ENCODE measurements around the gene FRS2.

DNA sequence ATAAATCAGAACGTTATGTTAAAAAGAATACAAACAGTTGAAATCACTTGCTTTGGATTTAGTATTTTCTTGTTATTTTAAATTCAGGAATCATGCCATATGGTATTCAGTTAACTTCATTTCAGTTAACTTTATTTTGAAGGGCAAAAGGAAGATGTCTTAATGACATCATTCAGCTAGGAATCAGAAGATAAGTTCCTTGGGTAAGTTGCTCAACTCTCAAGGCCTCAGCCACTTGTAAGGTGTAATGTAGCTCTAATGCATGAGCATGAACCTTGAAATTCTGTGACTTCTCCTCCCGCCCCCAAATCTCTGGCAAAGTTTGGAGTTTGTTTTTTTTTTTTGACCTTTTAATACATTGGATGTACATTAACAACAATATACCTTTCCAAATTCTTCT is 42.6 kb downstream of the FRS2 start:
- TF ChIP-seq, protein P1, sequence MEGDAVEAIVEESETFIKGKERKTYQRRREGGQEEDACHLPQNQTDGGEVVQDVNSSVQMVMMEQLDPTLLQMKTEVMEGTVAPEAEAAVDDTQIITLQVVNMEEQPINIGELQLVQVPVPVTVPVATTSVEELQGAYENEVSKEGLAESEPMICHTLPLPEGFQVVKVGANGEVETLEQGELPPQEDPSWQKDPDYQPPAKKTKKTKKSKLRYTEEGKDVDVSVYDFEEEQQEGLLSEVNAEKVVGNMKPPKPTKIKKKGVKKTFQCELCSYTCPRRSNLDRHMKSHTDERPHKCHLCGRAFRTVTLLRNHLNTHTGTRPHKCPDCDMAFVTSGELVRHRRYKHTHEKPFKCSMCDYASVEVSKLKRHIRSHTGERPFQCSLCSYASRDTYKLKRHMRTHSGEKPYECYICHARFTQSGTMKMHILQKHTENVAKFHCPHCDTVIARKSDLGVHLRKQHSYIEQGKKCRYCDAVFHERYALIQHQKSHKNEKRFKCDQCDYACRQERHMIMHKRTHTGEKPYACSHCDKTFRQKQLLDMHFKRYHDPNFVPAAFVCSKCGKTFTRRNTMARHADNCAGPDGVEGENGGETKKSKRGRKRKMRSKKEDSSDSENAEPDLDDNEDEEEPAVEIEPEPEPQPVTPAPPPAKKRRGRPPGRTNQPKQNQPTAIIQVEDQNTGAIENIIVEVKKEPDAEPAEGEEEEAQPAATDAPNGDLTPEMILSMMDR (IDR thresholded peaks at IDR 0.05), result no peak
- no peak for TF ChIP-seq EZH2 (IDR thresholded peaks at IDR 0.05; ENCODE audit: borderline replicate concordance, insufficient read depth, low read depth, low read length, poor library complexity, severe bottlenecking)
